GM19452 (cell line): ENCODE data around the gene ZBTB43.
A peak's percentile ranks its signal among the peaks of the same experiment; 100 is the strongest.
"Not testable (repeated sequence)": the region's sequence is repeated elsewhere in the genome, so short reads cannot be mapped to it uniquely, and the experiment has no call there.

Source experiments
- ATAC-seq: cut with Tn5 transposase; IDR thresholded peaks from one replicate; pipeline ENCODE4 v1.9.1; 2021; ENCODE audit not compliant: unreplicated experiment

ZBTB43 gene, protein sequence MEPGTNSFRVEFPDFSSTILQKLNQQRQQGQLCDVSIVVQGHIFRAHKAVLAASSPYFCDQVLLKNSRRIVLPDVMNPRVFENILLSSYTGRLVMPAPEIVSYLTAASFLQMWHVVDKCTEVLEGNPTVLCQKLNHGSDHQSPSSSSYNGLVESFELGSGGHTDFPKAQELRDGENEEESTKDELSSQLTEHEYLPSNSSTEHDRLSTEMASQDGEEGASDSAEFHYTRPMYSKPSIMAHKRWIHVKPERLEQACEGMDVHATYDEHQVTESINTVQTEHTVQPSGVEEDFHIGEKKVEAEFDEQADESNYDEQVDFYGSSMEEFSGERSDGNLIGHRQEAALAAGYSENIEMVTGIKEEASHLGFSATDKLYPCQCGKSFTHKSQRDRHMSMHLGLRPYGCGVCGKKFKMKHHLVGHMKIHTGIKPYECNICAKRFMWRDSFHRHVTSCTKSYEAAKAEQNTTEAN

DNA sequence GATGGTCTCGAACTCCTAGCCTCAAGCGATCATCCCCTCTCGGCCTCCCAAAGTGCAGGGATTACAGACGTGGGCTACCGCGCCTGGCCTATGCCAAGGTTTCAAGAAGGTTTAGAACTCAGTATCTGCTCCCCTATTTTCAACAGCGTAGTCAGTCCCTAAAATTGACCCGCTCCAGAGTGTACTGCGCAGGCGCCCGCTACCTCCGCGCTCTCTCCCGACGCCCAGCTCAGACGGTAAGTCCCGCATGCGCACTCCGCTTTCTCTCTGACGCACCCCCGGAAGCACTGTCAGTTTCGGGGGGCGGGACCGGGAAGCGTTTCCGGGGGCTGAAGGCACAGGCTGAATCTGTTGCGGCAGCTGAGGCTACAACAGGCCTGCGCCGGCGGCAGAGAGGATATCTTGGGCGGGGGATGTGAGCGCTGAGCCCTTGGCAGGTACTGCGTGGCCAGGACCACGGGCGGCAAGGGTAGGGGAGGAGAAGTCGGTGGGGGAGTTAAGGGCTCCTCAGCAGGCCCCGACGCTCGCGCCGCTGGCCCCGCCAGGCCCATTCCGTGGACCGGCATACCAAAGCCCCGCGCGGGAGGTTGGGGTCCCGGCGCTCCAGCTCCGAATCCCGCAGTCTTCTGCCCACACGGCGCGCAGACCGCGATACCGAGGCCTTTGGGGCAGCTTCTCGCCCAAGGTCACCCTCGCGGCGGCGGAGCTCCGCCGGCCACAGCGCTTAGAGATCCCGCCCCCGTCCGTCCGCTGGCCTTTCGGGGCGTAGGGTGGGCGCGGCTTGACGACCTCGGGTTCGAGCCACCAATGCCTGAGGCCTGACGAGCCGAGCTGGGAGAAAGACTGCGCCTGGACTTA, at the start of gene ZBTB43:
TSS of gene ZBTB43 (plus strand) at position 345 of the 858 bp plus-strand sequence. CDS start 27,470 bp downstream, outside the sequence.
- ATAC-seq: peak; percentile 65

DNA sequence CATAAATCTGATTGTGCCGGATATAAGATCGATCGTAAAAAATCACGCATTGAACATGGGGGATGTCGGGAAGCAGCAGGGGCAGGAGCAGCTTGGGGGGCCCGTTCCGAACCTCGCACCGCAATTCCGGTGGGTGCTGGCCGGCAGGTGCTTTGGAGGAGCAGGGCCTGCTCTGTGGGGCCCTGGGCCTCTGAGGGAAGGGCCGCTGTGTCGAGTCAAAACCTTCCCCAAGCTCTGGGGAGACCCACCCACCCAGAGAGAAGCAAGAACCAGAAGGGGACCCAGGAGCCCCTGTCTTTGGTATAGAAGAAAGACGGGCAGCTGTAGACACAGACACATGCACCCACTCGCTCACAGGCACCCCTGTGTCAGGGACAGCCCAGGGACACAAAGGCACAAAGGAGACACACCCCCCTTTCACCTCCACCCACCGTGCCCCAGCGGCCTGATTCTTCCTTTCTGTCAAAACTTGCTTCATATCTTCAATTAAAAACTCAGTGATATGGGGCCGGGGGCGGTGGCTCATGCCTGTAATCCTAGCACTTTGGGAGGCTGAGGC, 49.4 kb upstream of the ZBTB43 start:
- no peak for ATAC-seq

DNA sequence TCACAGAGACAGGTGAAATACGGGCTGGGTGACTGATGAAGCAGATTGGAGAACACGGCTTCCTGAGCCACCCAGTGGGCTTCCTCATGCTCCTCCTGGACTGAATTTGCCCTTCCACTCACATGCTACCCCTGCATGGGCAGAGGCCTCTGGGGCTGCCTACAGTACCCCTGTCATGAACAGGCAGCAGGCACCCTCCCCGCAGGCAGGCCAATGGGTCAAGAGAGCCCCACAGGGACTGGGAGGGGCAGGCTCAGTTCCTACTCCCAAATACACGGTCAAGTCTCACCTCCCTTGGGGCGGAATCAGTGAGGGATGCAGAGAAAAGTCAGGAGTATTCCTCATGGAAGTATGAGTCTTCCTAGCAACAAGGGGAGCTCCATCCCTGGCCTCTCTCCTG, 48.6 kb upstream of the ZBTB43 start:
- no peak for ATAC-seq

DNA sequence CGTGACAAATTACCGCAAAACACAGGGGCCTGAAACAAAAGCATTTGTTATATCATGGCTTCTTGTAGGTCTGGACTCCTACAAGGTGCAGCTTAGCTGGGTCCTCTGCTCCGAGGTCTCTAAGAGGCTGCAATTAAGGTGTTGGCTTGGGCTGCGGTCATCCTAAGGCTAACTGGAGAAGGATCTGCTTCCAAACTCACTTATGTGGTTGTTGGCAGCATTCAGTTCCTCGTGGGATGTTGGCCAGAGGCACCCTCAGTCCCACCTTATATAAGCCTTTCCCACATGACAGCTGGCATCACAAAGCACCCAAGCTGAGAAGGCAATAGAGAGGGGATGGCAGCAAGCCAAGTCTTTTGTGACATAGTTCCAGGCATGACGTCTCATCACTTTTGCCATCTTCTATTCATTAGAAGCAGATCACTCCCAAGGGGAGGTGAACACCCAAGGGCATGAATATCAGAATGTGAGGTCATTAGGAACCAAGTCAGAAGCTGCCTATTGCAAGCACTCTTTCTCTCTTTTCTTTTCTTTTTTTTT, 47.9 kb upstream of the ZBTB43 start:
- no peak for ATAC-seq

DNA sequence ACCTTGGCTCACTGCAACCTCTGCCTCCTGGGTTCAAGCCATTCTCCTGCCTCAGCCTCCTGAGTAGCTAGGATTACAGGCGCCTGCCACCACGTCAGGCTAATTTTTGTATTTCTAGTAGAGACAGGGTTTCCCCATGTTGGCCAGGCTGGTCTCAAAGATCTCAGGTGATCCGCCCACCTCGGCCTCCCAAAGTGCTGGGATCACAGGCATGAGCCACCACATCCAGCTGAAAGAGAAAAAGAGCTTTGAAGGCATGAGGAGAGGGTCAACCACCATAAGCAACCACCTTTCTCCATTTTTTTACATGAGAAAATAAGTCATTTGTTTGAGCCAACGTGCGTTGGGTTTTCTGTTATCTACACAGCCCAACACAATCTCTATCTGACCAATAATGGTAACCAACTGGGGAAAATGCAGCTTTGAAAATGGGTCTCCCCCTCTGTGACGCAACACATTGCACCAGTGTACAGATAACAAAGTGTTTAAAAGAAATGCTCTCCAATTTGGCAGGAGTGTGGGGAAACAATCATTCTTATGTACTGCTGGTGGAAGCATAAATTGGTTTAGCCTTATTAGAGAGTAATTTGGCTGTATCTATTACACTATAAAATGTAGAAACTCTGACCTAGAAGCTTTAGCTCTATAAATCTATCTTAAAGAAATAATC, 45.8 kb upstream of the ZBTB43 start:
- no peak for ATAC-seq

DNA sequence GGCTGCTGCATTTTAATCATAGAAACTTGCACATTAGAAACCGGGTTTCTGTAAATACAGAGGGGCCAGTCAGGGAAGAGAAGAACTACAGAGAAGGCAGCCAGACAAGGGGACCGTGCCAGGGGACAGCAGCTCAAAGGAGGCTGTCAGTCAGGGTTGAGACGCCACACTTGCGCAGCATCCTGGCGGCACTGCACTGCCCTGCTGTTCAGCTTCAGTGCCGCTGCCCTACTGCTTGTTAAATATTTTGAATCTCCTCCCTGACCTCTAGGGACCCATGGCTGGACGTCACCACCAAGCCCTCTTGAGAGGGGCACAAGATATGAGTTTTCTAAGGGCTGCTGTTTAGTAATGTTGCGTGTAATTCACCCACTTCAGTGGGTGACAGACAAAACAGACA, 43.6 kb upstream of the ZBTB43 start:
- ATAC-seq: no peak

DNA sequence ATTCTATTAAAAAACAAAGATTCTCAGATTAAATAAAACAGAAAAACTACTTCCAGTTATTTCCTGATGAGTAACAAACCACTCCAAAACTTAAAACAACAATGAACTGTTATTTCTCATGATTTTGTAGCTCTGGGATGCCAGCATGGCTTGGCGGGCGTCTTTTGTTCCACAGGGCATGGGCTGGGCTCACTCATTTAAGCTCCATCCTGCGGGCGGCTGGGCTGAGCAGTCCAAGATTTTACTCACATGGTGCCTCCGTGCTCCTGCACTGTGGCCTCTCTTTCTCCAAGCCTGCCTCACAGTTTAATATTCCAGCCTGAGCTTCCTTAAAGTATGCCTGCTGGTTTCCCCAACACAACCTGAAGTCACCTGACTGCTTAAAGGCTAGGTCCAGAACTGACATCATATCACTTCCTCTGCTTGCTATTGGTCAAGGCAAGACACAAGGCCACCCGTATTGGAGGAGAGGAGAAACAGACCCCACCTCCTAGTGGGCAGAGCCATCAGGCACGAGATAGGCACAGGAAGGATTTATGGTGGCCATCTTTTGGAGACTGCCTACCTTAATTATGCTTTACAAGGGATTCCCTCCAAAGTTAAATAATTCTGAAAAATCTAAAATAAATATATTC, 41.6 kb upstream of the ZBTB43 start:
- no peak for ATAC-seq

DNA sequence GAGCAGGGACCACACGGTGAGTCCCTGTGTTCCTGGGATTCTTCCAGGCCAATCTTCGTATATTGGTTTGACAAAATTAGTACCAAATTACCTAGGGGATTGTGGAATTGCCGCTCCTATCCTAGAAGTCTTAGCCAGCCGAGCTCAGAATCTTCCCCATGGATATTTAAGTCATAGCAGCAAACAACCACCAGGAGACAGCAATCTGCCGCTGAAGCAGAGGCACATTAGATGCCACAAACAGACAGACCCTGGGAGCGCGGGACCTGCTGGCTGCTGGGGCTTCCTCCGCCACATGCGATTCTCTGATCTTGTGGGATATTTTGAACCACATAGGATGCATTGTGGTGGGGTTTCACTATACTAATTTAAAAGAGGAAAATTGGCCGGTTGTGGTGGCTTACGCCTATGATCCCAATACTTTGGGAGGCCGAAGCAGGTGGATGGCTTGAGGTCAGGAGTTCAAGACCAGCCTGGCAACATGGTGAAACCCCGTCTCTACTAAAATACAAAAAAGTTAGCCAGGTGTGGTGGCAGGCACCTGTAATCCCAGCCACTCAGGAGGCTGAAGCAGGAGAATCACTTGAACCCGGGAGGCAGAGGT, 31.7 kb upstream of the ZBTB43 start:
- ATAC-seq: no peak

DNA sequence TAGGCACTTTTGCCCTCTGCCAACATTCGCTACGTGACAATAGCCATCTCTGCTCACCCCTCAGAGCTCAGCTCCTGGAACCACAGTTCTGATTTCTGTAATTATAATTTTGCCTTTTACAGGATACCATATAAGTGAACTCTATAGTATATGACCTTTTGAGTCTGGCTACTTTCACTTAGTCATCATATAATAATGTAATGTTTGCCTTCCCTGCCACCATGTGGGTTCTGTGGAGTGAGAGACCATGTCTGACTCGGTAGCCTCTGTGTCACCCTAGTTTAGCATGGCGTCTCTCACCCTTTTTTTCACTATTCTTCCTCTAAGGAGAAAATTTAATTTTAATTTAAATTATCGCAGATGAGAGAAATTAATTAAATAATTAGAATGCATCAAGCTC, 28.9 kb upstream of the ZBTB43 start:
- ATAC-seq: no peak

DNA sequence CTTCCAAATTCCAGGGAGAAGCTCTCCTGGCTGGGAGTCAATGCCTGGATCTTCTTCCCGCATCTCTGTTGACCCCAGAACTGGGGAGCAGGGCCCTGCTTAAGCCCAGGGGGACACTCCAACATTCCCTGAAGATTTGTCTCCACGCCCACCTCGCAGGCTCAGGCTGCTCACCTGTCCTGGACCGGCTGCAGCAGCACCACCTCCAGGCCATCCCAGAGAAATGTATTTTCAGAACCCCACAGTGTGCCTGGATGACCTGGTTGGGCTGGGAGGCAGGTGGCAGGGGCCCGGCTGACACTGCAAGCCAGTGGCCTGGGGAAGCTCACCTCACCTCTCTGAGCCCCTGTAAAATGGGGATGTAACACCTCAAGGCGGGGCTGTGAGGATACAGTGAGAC, 27.1 kb upstream of the ZBTB43 start:
- ATAC-seq: no peak

DNA sequence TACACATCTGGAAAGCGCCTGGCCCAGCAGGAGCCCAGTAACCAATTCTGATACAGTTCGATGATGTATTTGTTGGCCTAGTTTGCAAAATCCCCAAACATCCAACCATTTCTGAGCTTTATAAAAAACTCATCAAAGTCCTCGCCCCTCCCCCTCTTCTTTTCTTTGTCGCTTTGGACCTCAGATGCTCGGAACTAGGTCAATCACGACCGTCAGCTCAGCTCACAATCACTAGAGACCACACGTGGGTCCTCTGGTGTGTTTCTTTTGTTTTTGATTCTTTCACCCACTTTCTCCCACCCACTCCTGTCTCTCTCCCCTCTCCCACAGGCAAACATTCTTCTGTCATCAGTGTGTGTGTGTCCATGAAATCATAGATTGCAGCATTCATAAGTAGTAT, 26.7 kb upstream of the ZBTB43 start:
- ATAC-seq: no peak

DNA sequence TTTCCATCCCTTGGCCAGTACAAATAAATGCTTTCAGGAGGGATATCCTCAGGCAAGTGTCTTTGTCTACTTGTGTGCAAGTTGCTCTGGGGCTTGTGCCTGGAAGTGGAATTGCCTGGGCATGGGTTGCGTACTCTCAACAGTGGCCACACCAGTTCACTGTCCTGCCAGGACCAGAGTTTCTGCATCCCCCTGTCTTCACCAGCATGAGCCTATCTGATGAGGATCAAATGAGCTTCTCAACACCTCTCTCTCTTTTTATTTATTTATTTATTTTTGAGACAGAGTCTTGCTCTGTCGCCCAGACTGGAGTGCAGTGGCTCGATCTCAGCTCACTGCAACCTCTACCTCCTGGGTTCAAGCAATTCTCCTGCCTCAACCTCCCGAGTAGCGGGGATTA, 26.1 kb upstream of the ZBTB43 start:
- ATAC-seq: not testable (repeated sequence)

DNA sequence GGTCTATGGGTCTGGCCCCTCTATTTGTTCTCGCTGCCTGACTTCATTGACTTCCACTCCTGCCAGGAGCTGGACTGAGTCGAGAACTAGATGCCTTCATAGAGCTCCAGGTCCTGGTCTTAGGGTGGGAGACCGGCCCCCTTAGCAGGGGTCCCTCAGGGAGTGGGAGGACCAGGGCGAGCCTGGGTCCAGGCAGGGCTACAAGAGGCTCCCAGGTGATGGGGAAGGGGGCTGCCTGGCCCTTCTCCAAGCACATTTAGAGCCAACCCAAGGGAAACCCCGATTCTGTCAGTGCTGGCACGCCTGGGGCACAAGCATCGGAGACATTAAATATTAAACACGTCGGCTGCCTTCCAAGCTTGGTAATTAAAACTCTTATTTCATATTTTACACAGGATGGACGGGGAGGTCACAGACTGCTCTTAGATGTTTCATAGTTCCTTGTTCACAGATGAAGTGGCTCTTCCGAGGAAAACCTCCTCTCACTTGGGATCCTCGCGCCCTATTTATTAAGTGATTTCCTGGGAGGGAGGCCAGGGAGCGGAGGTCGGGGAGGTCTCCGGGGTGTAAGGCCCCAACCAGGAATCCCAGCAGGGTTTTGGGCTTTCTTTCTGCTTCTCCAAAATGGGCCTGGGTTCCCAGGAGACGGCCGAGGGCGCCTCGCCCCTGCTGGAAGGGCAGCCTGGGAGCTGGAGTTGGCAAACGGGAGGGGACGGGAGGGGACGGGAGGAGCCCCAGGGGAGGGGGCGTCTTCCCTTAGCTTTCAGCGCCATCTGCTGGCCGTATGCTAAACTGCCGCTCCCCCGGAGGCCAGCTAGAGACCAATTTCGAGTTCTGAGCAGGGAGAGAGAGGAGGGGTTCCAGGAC, 23.4 kb upstream of the ZBTB43 start:
- ATAC-seq: no peak

DNA sequence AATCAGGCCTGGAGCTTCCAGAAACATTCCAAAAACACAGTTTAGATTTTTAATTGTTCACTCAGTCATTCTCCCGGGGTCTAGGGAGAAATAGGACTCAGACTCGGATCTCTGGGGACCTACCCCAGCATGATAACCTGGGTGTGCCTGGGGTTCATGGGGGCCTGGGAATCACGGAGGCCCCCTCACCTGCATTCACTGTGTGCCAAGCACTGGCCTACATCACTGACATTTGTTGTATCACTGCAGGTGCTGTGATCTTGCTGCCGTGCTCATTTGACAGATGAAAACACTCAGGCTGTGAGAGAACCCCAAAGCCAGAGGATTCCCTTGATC, 22.8 kb upstream of the ZBTB43 start:
- ATAC-seq: no peak

DNA sequence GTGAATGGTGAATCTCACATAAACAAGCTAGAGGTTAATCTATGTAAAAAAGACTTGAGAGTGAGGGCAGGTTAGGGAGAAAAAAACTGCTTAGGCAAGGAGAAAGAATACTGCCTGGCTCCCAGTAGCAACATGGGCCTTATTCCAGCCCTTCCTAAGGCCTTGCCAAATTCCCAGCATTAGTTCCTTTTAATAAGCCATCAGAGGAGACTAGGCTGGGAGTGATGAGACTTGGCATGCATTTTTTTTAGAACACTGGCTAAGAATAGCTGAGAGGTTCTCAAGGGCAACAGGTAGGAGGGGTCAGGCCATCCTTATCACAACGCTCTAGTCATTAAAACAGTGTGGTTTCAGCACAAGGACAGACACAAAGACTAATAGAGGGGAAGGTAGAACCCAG, 20.9 kb upstream of the ZBTB43 start:
- ATAC-seq: no peak

DNA sequence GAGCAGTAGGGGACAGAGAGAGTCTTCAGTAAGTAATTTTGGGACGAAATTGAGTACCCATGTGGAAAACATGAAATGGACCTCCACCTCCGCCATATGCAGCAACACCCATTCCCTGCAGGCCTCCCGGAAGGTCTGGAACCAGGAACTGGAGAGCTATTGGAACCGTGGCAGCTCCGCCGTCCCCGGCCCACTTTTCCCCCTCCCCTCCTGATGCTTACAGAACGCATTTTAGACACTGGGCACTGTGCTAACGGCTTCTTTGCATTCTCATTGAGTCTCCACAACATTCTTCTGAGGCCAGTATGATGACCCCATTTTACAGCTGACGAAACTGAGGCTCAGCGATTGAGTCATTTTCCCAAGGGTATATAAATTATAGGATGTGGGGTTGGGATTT, 20.4 kb upstream of the ZBTB43 start:
- no peak for ATAC-seq

DNA sequence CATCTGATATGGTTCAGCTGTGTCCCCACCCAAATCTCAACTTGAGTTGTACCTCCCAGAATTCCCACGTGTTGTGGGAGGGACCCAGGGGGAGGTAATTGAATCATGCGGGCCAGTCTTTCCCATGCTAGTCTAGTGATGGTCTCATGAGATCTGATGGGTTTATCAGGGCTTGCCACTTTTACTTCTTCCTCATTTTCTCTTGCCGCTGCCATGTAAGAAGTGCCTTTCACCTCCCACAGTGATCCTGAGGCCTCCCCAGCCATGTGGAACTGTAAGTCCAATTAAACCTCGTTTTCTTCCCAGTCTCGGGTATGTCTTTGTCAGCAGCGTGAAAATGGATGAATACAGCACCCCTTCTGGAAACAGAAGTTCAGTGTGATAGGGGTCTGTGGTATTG, 20.0 kb upstream of the ZBTB43 start:
- ATAC-seq: not testable (repeated sequence)

DNA sequence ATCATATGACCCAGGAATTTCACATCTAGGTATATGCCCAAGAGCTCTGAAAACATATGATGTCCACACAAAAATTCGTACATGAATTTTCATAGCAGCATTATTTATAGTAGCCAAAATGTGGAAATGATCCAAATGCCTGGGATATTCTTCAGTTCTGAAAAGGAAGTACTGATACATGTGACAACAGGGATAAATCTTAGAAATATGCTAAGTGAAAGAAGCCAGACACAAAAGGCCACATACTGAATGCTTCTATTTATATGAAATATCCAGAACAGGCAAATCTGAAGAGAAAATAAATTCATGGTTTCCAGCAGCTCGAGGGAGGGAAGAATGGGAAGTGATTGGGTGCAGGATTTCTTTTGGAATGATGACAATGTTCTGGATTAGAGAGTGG, 16.8 kb upstream of the ZBTB43 start:
- no peak for ATAC-seq

DNA sequence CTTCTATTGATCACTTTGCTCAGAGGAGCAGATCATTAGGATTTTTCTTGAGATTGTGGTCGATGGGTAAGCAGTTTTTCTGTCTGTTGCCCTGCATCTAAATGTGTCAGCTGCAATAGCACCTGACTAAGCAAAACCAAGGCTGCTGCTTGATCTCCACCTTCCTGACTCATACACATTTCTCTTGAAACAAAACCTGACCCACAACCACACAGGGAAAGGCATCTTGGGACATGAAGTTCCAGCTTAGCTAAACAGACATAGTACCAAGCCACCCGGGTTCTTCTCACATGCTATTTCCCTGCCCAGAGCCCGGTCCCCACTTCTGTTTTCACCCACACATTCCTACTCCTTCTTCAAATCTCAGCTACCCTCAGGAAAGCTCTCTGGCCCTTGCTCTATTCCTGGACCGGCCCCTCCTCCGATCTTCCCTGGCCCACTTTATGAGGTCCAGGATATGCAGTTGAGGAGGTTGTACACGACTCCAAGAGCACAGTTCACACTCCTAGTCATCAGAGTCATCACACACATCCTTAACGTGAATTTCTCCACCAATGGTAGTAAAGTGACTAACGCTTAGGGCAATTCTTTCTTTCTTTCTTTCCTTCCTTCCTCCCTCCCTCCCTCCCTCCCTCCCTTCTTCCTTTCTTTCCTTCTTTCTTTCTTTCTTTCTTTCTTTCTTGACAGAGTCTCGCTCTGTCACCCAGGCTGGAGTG, 16.0 kb upstream of the ZBTB43 start:
- ATAC-seq: no peak
